IPS-NIHi7 (cell line): Measurements from ENCODE around the gene SMTNL1.

Experiments used
- DNase-seq: peaks from one replicate; pipeline ENCODE4 v3.0.0; 2012; ENCODE audit warnings: mixed read lengths; ENCODE audit errors: extremely low spot score

Gene SMTNL1

GRCh38 chr11:57544566-57544965 is 7.2 kb downstream of the SMTNL1 start:
- DNase-seq = no peak

- no peak for DNase-seq
Measured at GRCh38 chr11:57545883-57546282, 8.5 kb downstream of the SMTNL1 start.

- DNase-seq = no peak
Measured at GRCh38 chr11:57546451-57546850, 9.1 kb downstream of the SMTNL1 start.

- DNase-seq = peak; percentile 78
Measured at GRCh38 chr11:57546869-57547475, 9.6 kb downstream of the SMTNL1 start.

- DNase-seq = no peak
Measured at GRCh38 chr11:57547854-57548377, 10.5 kb downstream of the SMTNL1 start.

GRCh38 chr11:57549983-57550382 is 12.6 kb downstream of the SMTNL1 start:
- no peak for DNase-seq

GRCh38 chr11:57551941-57552340 is 14.5 kb downstream of the SMTNL1 start:
- no peak for DNase-seq

GRCh38 chr11:57552479-57552878 is 15.1 kb downstream of the SMTNL1 start:
- DNase-seq = no peak

- DNase-seq = no peak
Measured at GRCh38 chr11:57555393-57555792, 18.0 kb downstream of the SMTNL1 start.

GRCh38 chr11:57556041-57556440 is 18.6 kb downstream of the SMTNL1 start:
- DNase-seq = no peak

- no peak for DNase-seq
Measured at GRCh38 chr11:57560146-57560545, 22.8 kb downstream of the SMTNL1 start.

GRCh38 chr11:57562596-57562995 is 25.2 kb downstream of the SMTNL1 start:
- no peak for DNase-seq

GRCh38 chr11:57566005-57566904 is 28.9 kb downstream of the SMTNL1 start:
- DNase-seq = no peak

- DNase-seq = no peak
Measured at GRCh38 chr11:57566905-57567514, 29.6 kb downstream of the SMTNL1 start.

GRCh38 chr11:57567515-57568329 is 30.3 kb downstream of the SMTNL1 start, which contains the start of gene UBE2L6:
Gene UBE2L6 (minus strand): TSS chr11:57567672. CDS start chr11:57567611, 61 bp downstream.
- DNase-seq = peak; percentile 89

- no peak for DNase-seq
Measured at GRCh38 chr11:57568330-57568766, 31.0 kb downstream of the SMTNL1 start.

GRCh38 chr11:57571606-57572005 is 34.2 kb downstream of the SMTNL1 start:
- DNase-seq = no peak

GRCh38 chr11:57574061-57574460 is 36.7 kb downstream of the SMTNL1 start:
- DNase-seq = no peak

- no peak for DNase-seq
Measured at GRCh38 chr11:57584341-57584740, 46.9 kb downstream of the SMTNL1 start.

GRCh38 chr11:57585301-57585700 is 47.9 kb downstream of the SMTNL1 start:
- no peak for DNase-seq

- DNase-seq = no peak
Measured at GRCh38 chr11:57586711-57587245, 49.4 kb downstream of the SMTNL1 start.
